A549 treated with Hydrocortisone at 1 μM for 4 hours (cell line): Measurements from ENCODE around the gene ST6GALNAC4. TPM values are rescaled to one million over a fixed set of nuclear protein-coding genes. Genes with fewer than 3 reads are reported as not detected.

ENCODE experiments used
- total RNA-seq: library from RNA; stranded (reverse); fragments of 200-300 nt; extraction: Qiagen RNA extraction; gene quantifications from 5 replicates; pipeline ENCODE4 v1.2.3, GENCODE V29; 2022

ST6GALNAC4 gene, protein sequence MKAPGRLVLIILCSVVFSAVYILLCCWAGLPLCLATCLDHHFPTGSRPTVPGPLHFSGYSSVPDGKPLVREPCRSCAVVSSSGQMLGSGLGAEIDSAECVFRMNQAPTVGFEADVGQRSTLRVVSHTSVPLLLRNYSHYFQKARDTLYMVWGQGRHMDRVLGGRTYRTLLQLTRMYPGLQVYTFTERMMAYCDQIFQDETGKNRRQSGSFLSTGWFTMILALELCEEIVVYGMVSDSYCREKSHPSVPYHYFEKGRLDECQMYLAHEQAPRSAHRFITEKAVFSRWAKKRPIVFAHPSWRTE
- total RNA-seq, result 13.9 to 17.2 TPM (median 16.3 TPM) in 5 replicates

DNA sequence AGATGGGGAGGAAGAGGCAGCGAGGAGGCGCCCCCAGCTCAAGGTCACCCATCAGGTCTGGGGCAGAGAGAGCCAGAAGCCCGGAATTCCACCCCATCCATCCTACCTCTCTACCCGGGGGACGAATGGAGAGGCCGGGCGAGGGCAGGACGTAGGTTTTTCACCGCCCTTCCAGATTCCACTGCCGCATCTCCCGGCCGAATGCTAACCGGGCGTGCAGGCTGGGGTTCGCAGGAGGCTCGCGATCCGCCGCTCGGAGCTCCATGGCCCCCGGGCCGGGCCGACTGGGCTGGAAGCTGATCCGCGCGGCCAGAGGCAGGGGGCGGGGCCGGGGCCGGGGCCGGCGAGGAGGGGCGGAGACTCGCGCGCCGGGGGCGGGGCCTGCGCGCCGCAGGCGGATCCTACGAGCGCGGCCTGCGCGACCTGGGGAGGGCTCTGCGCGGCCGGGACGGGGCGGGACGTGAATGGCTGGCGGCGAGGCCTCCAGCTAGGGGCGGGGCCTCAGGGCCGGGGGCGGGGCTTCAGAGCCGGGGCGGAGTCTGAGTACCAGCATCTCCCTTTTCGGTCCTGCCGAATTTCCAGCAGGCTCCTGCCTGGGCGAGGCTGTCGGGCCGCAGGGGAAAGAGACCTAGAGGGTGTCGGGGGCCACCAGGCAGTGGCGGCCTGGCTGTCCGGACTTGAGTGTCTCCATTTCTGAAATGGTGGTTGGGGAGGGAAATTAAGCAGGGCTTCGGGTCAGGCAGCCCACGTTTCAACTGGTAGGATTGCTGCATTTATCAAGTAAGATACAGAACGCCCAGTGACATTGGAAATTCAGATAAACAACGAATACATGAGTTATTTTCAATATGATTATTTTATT, at the start of gene ST6GALNAC4:
Gene ST6GALNAC4 (minus strand): TSS at position 322 of the 862 bp plus-strand sequence. CDS start 622 bp downstream, outside the sequence.

DNA sequence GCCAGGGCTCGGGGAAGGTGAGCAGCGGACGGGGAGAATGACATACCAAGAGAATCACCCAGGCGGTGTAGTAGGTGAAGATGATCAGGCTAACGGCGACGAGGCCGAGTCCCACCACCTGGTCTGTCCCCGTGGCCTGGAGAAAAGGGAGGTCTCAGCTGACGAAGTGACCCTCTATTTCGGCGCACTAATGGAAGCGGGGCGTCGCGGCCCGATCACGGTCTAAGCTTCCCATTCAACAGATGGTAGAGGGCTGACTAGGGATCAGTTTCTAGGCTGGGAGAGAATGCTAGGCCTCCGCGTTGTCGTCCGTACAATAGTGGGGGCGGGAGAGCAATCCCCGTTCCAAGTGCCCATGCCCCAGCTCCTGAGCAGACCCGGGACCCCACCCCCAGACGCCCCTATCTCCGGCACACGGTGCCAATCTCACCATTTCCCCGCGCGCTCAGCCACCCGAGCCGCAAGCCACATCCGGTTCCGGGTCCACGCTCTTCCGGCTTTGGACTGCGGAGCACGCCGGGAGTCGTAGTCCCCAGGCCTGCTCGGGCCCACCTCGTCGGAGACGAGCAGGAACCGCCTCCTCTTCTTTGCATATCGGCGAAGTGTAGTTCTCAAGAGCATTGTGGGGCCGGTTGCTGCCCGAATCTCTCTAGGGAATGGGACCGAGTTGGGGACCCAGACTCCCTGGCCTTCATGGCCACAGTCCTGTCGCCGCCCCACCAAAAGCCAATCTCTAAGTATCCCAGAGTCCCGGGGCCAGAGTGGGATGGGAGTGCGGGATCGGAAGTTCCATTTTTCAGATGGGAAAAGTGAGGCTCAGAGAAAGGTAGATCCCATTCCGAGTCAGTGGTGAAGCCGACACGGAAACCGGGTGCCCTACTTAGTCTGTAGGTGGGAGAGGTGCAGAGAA, 20.8 kb upstream of the ST6GALNAC4 start, which contains the start of gene DPM2:
Gene DPM2 (minus strand): TSS at position 467 of the 910 bp plus-strand sequence. CDS start 34 bp downstream, at position 433.

DNA sequence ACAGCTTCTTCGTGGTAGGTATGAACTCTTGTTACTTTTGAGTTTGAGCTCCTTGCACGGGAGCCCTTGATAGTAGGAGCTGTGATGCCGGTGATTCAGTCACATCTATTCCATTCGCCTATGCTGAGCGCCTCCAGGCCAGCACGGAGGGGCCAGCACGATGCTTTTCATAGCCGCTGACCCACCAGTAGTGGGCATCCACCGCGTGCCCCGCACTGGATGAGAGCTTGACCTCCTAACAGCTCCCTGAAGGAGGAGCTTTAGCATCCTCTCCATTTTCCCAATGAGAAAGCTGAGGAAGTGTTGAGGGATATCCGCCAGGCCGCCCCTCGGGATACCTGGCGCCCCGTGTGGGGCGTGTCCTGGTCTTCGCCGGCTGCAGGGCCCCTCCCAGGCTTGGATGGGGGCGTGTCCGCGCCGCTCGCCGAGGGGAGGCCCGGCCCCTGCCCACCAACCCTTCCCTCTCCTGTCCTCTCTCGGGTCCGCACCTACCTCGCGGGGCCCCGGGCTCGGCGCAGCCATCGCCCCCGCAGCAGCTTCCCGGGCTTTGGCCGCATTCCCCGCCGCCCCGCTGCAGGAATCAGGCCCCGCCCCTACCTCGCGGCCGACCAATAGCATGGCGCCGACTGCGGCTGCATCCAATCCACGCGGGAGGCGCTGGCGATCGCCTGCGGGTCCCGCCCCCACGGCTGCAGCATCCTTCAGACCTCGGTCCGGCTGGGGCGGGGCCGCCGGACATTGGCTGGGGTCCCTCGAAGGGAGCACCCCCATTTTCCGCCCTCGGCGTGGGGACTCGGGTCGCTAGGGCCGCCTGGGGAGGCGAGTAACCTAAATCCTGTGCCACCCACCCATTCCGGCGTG, 13.6 kb upstream of the ST6GALNAC4 start, which contains the start of gene PIP5KL1:
Gene PIP5KL1 (minus strand): TSS at position 547 of the 861 bp plus-strand sequence. CDS start 25 bp downstream, at position 522.

DNA sequence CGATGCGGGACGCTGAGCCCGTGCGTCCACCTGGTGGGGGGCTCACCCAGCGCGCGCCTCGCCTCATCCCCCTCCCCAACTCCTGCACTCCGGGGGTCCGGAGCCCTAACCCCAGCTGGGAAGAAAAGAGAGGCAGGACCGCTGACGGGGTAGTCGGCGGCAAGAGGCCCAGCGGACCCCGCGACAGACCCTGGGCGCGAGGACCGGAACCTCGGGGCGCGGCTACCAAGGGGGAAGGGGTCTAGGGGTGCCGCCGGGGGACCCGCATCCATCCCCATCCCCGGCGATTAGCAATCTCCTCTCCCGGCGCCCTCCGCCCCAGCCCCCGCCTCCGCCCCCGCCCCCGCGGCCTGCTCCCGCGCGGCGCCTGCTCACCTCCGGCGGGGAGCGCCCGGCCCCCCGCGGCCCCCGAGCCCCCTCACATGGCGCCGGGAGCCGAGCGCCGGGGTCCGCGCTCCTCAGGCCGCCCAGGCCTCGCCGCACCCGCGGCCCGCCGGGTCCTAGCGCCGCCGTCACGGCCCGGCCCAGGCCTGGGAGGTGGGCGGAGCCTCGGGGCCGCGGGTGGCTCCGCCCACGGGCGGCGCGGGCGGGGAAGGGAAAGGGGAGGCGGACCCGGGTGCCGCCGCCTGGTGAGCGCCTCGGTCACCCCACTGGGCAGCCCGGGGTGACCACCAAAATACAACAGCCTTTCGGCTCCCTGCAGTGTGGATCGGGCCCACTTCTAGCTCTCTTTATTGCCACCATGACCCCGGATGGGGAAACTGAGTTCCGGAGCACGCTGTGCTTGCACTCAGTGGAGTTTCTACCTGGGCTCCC, 17.5 kb downstream of the ST6GALNAC4 start, which contains the start of gene ST6GALNAC6:
Gene ST6GALNAC6 (minus strand): TSS at position 476 of the 816 bp plus-strand sequence. CDS start 1,622 bp downstream, outside the sequence.

DNA sequence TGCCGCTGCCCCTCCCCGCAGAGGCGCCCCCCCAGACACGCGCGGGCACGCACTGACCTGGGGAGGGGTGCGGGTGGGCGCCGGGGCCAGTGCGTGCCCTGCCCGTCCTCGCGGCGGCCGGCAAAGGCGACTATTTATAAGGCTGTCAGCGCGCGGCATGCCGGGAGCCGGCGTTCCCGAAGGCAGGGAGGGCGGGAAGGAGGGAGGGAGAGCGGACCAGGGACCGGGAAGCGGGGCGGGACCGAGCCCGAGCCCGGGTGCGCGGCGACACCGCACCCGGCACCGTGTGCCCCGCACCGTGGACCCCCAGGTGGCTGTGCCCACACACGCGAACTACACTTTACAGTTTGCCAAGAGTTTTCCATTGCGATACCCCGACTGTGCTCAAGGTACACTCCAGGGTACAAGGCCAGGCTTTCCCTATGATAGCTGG, 39.3 kb downstream of the ST6GALNAC4 start, which contains the start of gene AK1:
Gene AK1 (minus strand): TSS at position 110 of the 433 bp plus-strand sequence. CDS start 3,058 bp downstream, outside the sequence.

Other genes with a start within 250 kb of the ST6GALNAC4 start
- gene CFAP157, start 210.1 kb downstream of the ST6GALNAC4 start, total RNA-seq, result 0.03 to 0.08 TPM (median 0.05 TPM) in 5 replicates
- 12.5 to 21.0 TPM (median 19.8 TPM) in 5 replicates for gene PTRH1, start 201.4 kb downstream of the ST6GALNAC4 start, total RNA-seq
- 0.03 to 0.12 TPM (median 0.03 TPM) in 4 of 5 replicates, not detected in the other for gene TTC16, start 201.0 kb downstream of the ST6GALNAC4 start, total RNA-seq
- gene TOR2A, start 181.7 kb downstream of the ST6GALNAC4 start, total RNA-seq, result 12.6 to 17.9 TPM (median 15.7 TPM) in 5 replicates
- gene SH2D3C, start 138.4 kb downstream of the ST6GALNAC4 start, total RNA-seq, result 0.09 to 0.24 TPM (median 0.12 TPM) in 3 of 5 replicates, not detected in the others
- 42.8 to 54.4 TPM (median 45.7 TPM) in 5 replicates for gene CDK9, start 131.0 kb downstream of the ST6GALNAC4 start, total RNA-seq
- 45.9 to 52.3 TPM (median 49.1 TPM) in 5 replicates for gene FPGS, start 114.2 kb downstream of the ST6GALNAC4 start, total RNA-seq
- 0.09 to 0.15 TPM (median 0.12 TPM) in 5 replicates for gene ENG, start 62.4 kb downstream of the ST6GALNAC4 start, total RNA-seq
- gene AK1, start 39.4 kb downstream of the ST6GALNAC4 start, total RNA-seq, result 44.0 to 77.7 TPM (median 73.1 TPM) in 5 replicates
- gene ST6GALNAC6, start 17.4 kb downstream of the ST6GALNAC4 start, total RNA-seq, result 18.3 to 23.7 TPM (median 21.6 TPM) in 5 replicates
- 1.5 to 2.1 TPM (median 1.6 TPM) in 5 replicates for gene PIP5KL1, start 13.7 kb upstream of the ST6GALNAC4 start, total RNA-seq
- 35.2 to 42.8 TPM (median 42.5 TPM) in 5 replicates for gene DPM2, start 20.8 kb upstream of the ST6GALNAC4 start, total RNA-seq
- 41.9 to 56.2 TPM (median 44.3 TPM) in 5 replicates for gene EEIG1, start 63.9 kb upstream of the ST6GALNAC4 start, total RNA-seq
- 5.6 to 7.4 TPM (median 7.2 TPM) in 5 replicates for gene NAIF1, start 150.3 kb upstream of the ST6GALNAC4 start, total RNA-seq
- gene SLC25A25, start 151.2 kb upstream of the ST6GALNAC4 start, total RNA-seq, result 7.2 to 8.4 TPM (median 8.0 TPM) in 5 replicates
- 70.5 to 93.8 TPM (median 86.8 TPM) in 5 replicates for gene PTGES2, start 210.7 kb upstream of the ST6GALNAC4 start, total RNA-seq
- gene LCN2, start 232.4 kb upstream of the ST6GALNAC4 start, total RNA-seq, result 2.8 to 5.4 TPM (median 3.3 TPM) in 5 replicates
- gene BBLN, start 243.2 kb upstream of the ST6GALNAC4 start, total RNA-seq, result 34.6 to 71.9 TPM (median 63.7 TPM) in 5 replicates